Activated CD8-positive, alpha-beta memory T cell treated with anti-CD3 and anti-CD28 coated beads for 1 hour (primary cell): ENCODE data around the gene SERTM1.

Experiments
- DNase-seq, 2 donors: peaks; one replicate each; pipeline ENCODE4 v3.0.0-alpha.2; 2020; ENCODE audit warnings: low read depth in 1 of 2; ENCODE audit errors: extremely low read depth in 1 of 2

SERTM1 gene

GRCh38 chr13:36673838-36674326 is at the start of gene SERTM1:
SERTM1 (plus strand) TSS chr13:36674020; CDS start chr13:36695079, 21,059 bp downstream.
- DNase-seq, result no peak

GRCh38 chr13:36628377-36629056 is 45.3 kb upstream of the SERTM1 start:
- no peak for DNase-seq

- no peak for DNase-seq
These were observed 44.8 kb upstream of the SERTM1 start for GRCh38 chr13:36629057-36629385.

- no peak for DNase-seq
These were observed 43.5 kb upstream of the SERTM1 start for GRCh38 chr13:36630181-36630803.

GRCh38 chr13:36639610-36640009 is 34.2 kb upstream of the SERTM1 start:
- DNase-seq, result no peak

GRCh38 chr13:36650611-36651010 is 23.2 kb upstream of the SERTM1 start:
- no peak for DNase-seq

GRCh38 chr13:36665630-36666029 is 8.2 kb upstream of the SERTM1 start:
- no peak for DNase-seq

GRCh38 chr13:36666477-36667229 is 7.2 kb upstream of the SERTM1 start:
- no peak for DNase-seq

- no peak for DNase-seq
These were observed 5.5 kb upstream of the SERTM1 start for GRCh38 chr13:36668316-36668715.

- no peak for DNase-seq
These were observed 468 bp upstream of the SERTM1 start for GRCh38 chr13:36673352-36673751.

- DNase-seq, result no peak
These were observed 755 bp downstream of the SERTM1 start for GRCh38 chr13:36674337-36675212.

GRCh38 chr13:36675213-36675536 is 1.4 kb downstream of the SERTM1 start:
- DNase-seq, result no peak

GRCh38 chr13:36680913-36681312 is 7.1 kb downstream of the SERTM1 start:
- DNase-seq, result no peak

GRCh38 chr13:36681894-36682624 is 8.2 kb downstream of the SERTM1 start:
- DNase-seq, result no peak

GRCh38 chr13:36683701-36684100 is 9.9 kb downstream of the SERTM1 start:
- no peak for DNase-seq

GRCh38 chr13:36685927-36686326 is 12.1 kb downstream of the SERTM1 start:
- DNase-seq, result no peak

- no peak for DNase-seq
These were observed 22.7 kb downstream of the SERTM1 start for GRCh38 chr13:36696410-36697010.

- DNase-seq, result no peak
These were observed 26.4 kb downstream of the SERTM1 start for GRCh38 chr13:36700170-36700569.

- DNase-seq, result no peak
These were observed 32.9 kb downstream of the SERTM1 start for GRCh38 chr13:36706755-36707154.
